Endothelial cell of umbilical vein (primary cell): ENCODE data around the gene RGS6. TPM values are rescaled to one million over a fixed set of nuclear protein-coding genes. Genes with fewer than 3 reads are reported as not detected.

ENCODE experiments used
- BruUV-seq: library from RNA; stranded (reverse); fragments of 400-500 nt; replicated peaks from 2 replicates; lab custom pipeline; 2021; lab: Mats Ljungman, UMichigan
- CTCF ChIA-PET: fragments of 300-600, 350-600 bp; sonication (Branson Sonifier 250); formaldehyde crosslinking; loops from one replicate; lab custom pipeline; 2021; ENCODE audit warnings: antibody characterized with exemption, inconsistent platforms; lab: Charles Lee
- POLR2A ChIA-PET: fragments of 300-600, 350-600 bp; sonication (Branson Sonifier 250); formaldehyde crosslinking; loops from one replicate; lab custom pipeline; 2021; ENCODE audit warnings: antibody characterized with exemption, inconsistent platforms; lab: Charles Lee
- DNase-seq: peaks from one replicate; pipeline ENCODE4 v3.0.0-alpha.2; 2011; ENCODE audit warnings: low read depth, low spot score
- FAIRE-seq: peaks from 2 replicates; lab custom pipeline; 2011; peaks lifted over from hg19 to GRCh38; lab: Jason Lieb, UNC
- H2AFZ ChIP-seq: 2 replicates; pipeline ENCODE4 v1.6.0; 2012; ENCODE audit warnings: low read depth, low read length, control low read depth, inconsistent platforms
- H3K27ac ChIP-seq: 2 replicates; pipeline ENCODE4 v1.5.1; 2011; ENCODE audit warnings: low read depth, mild to moderate bottlenecking, control low read depth, low read length, moderate library complexity; ENCODE audit not compliant: insufficient read depth
- H3K27me3 ChIP-seq, 2 experiments: 2 replicates each; pipeline versions ENCODE4 v1.6.0 to v1.6.1; 2011; ENCODE audit warnings: low read length in 2 of 2, mixed read lengths in 1 of 2; ENCODE audit not compliant: control insufficient read depth in 2 of 2, insufficient read depth in 2 of 2
- H3K36me3 ChIP-seq, 2 experiments: 2 replicates in 1 of 2; 3 replicates in 1 of 2; pipeline ENCODE4 v1.5.1; 2011; ENCODE audit warnings: low read length in 2 of 2, mild to moderate bottlenecking in 1 of 2, moderate library complexity in 1 of 2; ENCODE audit not compliant: control insufficient read depth in 2 of 2, insufficient read depth in 2 of 2; ENCODE audit errors: extremely low read depth in 1 of 2
- H3K4me1 ChIP-seq: 3 replicates; pipeline ENCODE4 v1.5.1; 2011; ENCODE audit warnings: mild to moderate bottlenecking, low read length; ENCODE audit not compliant: control insufficient read depth, insufficient read depth; ENCODE audit errors: extremely low read depth
- H3K4me2 ChIP-seq: 2 replicates; pipeline ENCODE4 v1.6.1; 2011; ENCODE audit warnings: low read length, control low read depth, mixed read lengths; ENCODE audit not compliant: insufficient read depth
- H3K4me3 ChIP-seq, 3 experiments: fragments of 200-600 bp in 1 of 3; sonication (generic), shearing (Covaris generic) in 1 of 3; replicated peaks in 1 of 3; 2 replicates each; pipeline ENCODE4 v1.5.1; 2011 to 2016; ENCODE audit warnings: control low read depth in 3 of 3, low read length in 3 of 3, mild to moderate bottlenecking in 2 of 3, inconsistent platforms in 1 of 3, low read depth in 1 of 3, moderate library complexity in 1 of 3; ENCODE audit not compliant: insufficient read depth in 1 of 3
- H3K79me2 ChIP-seq: 2 replicates; pipeline ENCODE4 v1.6.0; 2012; ENCODE audit warnings: low read length, inconsistent platforms; ENCODE audit not compliant: control insufficient read depth, insufficient read depth
- H3K9ac ChIP-seq: replicated peaks from 2 replicates; pipeline ENCODE3; 2011; ENCODE audit warnings: low read length, control low read depth; ENCODE audit not compliant: insufficient read depth; ENCODE audit errors: extremely low read depth
- H3K9me1 ChIP-seq: replicated peaks from 3 replicates; pipeline ENCODE4 v1.6.0; 2011; ENCODE audit warnings: mild to moderate bottlenecking, low read length; ENCODE audit not compliant: control insufficient read depth, insufficient read depth; ENCODE audit errors: extremely low read depth
- H3K9me3 ChIP-seq: replicated peaks from 2 replicates; pipeline ENCODE4 v1.5.1; 2012; ENCODE audit warnings: low read length, inconsistent platforms; ENCODE audit not compliant: control insufficient read depth, insufficient read depth
- H4K20me1 ChIP-seq: replicated peaks from 2 replicates; pipeline ENCODE3; 2011; ENCODE audit warnings: mild to moderate bottlenecking, low read length; ENCODE audit not compliant: control insufficient read depth, insufficient read depth; ENCODE audit errors: extremely low read depth
- CTCF ChIP-seq, 2 donors: IDR thresholded peaks; 1 replicate in 1 of 2; 2 replicates in 1 of 2; pipeline ENCODE4 v1.5.1; 2011; ENCODE audit warnings: low read length in 2 of 2, mild to moderate bottlenecking in 2 of 2, moderate library complexity in 2 of 2, control low read depth in 1 of 2, inconsistent platforms in 1 of 2, low read depth in 1 of 2; ENCODE audit not compliant: insufficient read depth in 1 of 2; ENCODE audit errors: extremely low read depth in 1 of 2
- EZH2 ChIP-seq: IDR thresholded peaks from 2 replicates; pipeline ENCODE4 v1.6.1; 2012; ENCODE audit warnings: borderline replicate concordance, low read depth, mild to moderate bottlenecking, moderate library complexity, low read length, inconsistent platforms; ENCODE audit not compliant: severe bottlenecking
- FOS ChIP-seq: IDR thresholded peaks from 2 replicates; pipeline ENCODE4 v1.6.1; 2011; ENCODE audit warnings: mild to moderate bottlenecking, low read length, moderate library complexity, borderline replicate concordance; ENCODE audit not compliant: insufficient read depth
- GATA2 ChIP-seq: IDR thresholded peaks from 2 replicates; pipeline ENCODE4 v1.7.0; 2011; ENCODE audit warnings: low read depth, mild to moderate bottlenecking, moderate library complexity, mixed read lengths, low read length; ENCODE audit not compliant: insufficient read length, insufficient read depth
- JUN ChIP-seq: IDR thresholded peaks from 2 replicates; pipeline ENCODE4 v1.6.1; 2011; ENCODE audit warnings: borderline replicate concordance, low read depth; ENCODE audit not compliant: insufficient read length, insufficient read depth
- MYC ChIP-seq: IDR thresholded peaks from one replicate; pipeline ENCODE4 v1.6.1; 2011; ENCODE audit warnings: mild to moderate bottlenecking, low read depth, low read length
- POLR2A ChIP-seq: IDR thresholded peaks from 2 replicates; pipeline ENCODE4 v1.6.1; 2012; ENCODE audit warnings: low read depth, mild to moderate bottlenecking, control low read depth, low read length
- POLR2AphosphoS5 ChIP-seq: IDR thresholded peaks from 2 replicates; pipeline ENCODE4 v1.6.1; 2012; ENCODE audit warnings: low read depth, mild to moderate bottlenecking, control low read depth, low read length, moderate library complexity; ENCODE audit not compliant: insufficient read depth
- dilution Hi-C: fragments of 300-500 bp; cut with MboI; formaldehyde crosslinking; loops from one replicate; pipeline ENCODE4 v1.15.0; 2019; ENCODE audit warnings: low sequenced_read_pairs; ENCODE audit not compliant: extremely low pct_ligation_motif_present
- intact Hi-C: fragments of 100-400 bp; cut with micrococcal nuclease; formaldehyde crosslinking; loops from one replicate; pipeline ENCODE4 v1.10.0; 2022
- polyA plus RNA-seq, 4 experiments: library from polyadenylated mRNA; depleted of rRNA in 3 of 4; stranded (reverse) in 3 of 4; unstranded in 1 of 4; fragments of >200 nt; gene quantifications; 2 replicates each; pipeline versions ENCODE4 v1.2.1 to v1.2.3, GENCODE V29; 2011 to 2012; ENCODE audit warnings: missing spikeins in 1 of 4
- total RNA-seq: library from RNA; stranded (reverse); gene quantifications from 2 replicates; pipeline ENCODE4 v1.2.3, GENCODE V29; 2021
- TF ChIP-seq, protein P1 (sequence below): IDR thresholded peaks from 2 replicates; pipeline ENCODE4 v1.6.1; 2011; ENCODE audit not compliant: insufficient read depth, insufficient read length

RGS6 gene
- total and polyA plus RNA-seq, 2 donors (not counting 3 experiments of a cell fraction or from before 2014, with no cell fraction given), result not detected

DNA sequence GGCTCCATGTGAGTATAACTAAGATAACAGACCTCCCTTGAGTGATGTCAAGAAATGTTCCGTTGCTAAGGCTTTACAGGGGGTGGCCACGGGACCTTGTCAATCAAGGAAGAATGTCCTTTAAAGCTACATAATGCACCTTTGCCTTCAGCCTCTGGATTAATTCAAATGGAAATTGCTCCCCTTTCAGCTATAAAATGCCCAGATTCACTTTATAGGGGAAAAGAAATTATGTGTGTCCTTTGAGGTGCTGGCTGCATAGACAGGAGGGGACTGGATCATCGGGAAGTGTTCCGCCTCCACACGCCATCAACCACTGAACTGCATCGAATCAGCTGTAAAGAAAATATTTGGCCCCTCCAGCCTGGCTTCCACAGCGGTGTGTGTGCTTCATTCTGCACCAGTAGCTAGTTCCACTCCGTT, 546.3 kb downstream of the RGS6 start:
- BruUV-seq, result no TSS peak
- no peaks in the 10 kb centered on the region for H3K9me1 ChIP-seq
- peaks cover 3 to 10% of the 10 kb centered on the region in 2 experiments for H3K27me3 ChIP-seq
- no peak overlapping the region for H3K27ac ChIP-seq
- dilution Hi-C loops (no loop called here), intact Hi-C loops (no loop called here)
- H3K4me3 ChIP-seq, result no peak overlapping the region
- no peak overlapping the region for H3K4me2 ChIP-seq
- H3K4me1 ChIP-seq, result no peaks in the 10 kb centered on the region
- POLR2A ChIA-PET, result no interaction called here
- TF ChIP-seq GATA2, result no peak
- TF ChIP-seq EZH2, result no peak
- TF ChIP-seq POLR2A, result no peak
- TF ChIP-seq FOS, result no peak
- TF ChIP-seq POLR2AphosphoS5, result no peak
- no peak for TF ChIP-seq MYC
- TF ChIP-seq JUN, result no peak
- TF ChIP-seq, protein P1, sequence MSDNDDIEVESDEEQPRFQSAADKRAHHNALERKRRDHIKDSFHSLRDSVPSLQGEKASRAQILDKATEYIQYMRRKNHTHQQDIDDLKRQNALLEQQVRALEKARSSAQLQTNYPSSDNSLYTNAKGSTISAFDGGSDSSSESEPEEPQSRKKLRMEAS, result no peak
- no peak for TF ChIP-seq CTCF (IDR thresholded peaks at IDR 0.05; ENCODE audit: extremely low read depth in 1 of 2, insufficient read depth in 1 of 2, low read depth in 1 of 2, low read length in 2 of 2)
- no peaks in the 10 kb centered on the region for H3K36me3 ChIP-seq
- FAIRE-seq (no peak), DNase-seq (no peak)
- H2AFZ ChIP-seq, result no peak overlapping the region
- no peak overlapping the region for H3K9ac ChIP-seq
- H4K20me1 ChIP-seq, result no peaks in the 10 kb centered on the region
- CTCF ChIA-PET, result no interaction called here
- H3K79me2 ChIP-seq, result no peaks in the 10 kb centered on the region
- no peaks in the 10 kb centered on the region for H3K9me3 ChIP-seq
